H1 (cell line): ENCODE measurements around the gene PIGZ. TPM values are rescaled to one million over a fixed set of nuclear protein-coding genes. Genes with fewer than 3 reads are reported as not detected.

Source experiments
- CTCF ChIA-PET: fragments of 300-600 bp; sonication (Branson Sonifier 250); formaldehyde crosslinking; loops from one replicate; lab custom pipeline; 2021; ENCODE audit not compliant: partially characterized antibody; lab: Charles Lee
- POLR2A ChIA-PET: fragments of 300-600 bp; sonication (Branson Sonifier 250); formaldehyde crosslinking; loops from one replicate; lab custom pipeline; 2021; ENCODE audit warnings: inconsistent platforms; ENCODE audit not compliant: partially characterized antibody; lab: Charles Lee
- DNase-seq, 2 experiments: peaks; one replicate each; pipeline versions ENCODE4 v3.0.0 to v3.0.0-alpha.2; 2010 to 2022; ENCODE audit warnings: low spot score in 2 of 2, low read depth in 1 of 2, mixed read lengths in 1 of 2
- FAIRE-seq: peaks from 2 replicates; lab custom pipeline; 2011; peaks lifted over from hg19 to GRCh38; lab: Jason Lieb, UNC
- H2AFZ ChIP-seq: 2 replicates; pipeline ENCODE4 v1.8.1; 2012; ENCODE audit warnings: low read length, inconsistent platforms
- H2AK5ac ChIP-seq: 2 replicates; pipeline ENCODE4 v1.6.1; 2013; ENCODE audit warnings: low read depth, low read length
- H2BK120ac ChIP-seq: replicated peaks from 2 replicates; pipeline ENCODE3; 2013; ENCODE audit warnings: low read depth, low read length, inconsistent platforms
- H2BK12ac ChIP-seq: 2 replicates; pipeline ENCODE4 v1.6.1; 2013; ENCODE audit warnings: low read depth, low read length
- H2BK15ac ChIP-seq: 2 replicates; pipeline ENCODE4 v1.6.1; 2013; ENCODE audit warnings: low read length
- H2BK20ac ChIP-seq: 2 replicates; pipeline ENCODE4 v1.6.1; 2013; ENCODE audit warnings: low read length
- H2BK5ac ChIP-seq: 2 replicates; pipeline ENCODE4 v1.6.1; 2013; ENCODE audit warnings: low read depth, low read length
- H3K14ac ChIP-seq: 2 replicates; pipeline ENCODE4 v1.6.1; 2013; ENCODE audit warnings: inconsistent platforms; ENCODE audit not compliant: insufficient read length
- H3K18ac ChIP-seq: 2 replicates; pipeline ENCODE4 v1.6.1; 2013; ENCODE audit warnings: low read length; ENCODE audit errors: extremely low read depth
- H3K23ac ChIP-seq: 2 replicates; pipeline ENCODE4 v1.6.1; 2013; ENCODE audit warnings: inconsistent platforms; ENCODE audit not compliant: insufficient read length
- H3K23me2 ChIP-seq: 2 replicates; pipeline ENCODE4 v1.6.1; 2013; ENCODE audit warnings: low read depth, low read length
- H3K27ac ChIP-seq: 2 replicates; pipeline ENCODE4 v1.6.1; 2011; ENCODE audit warnings: low read depth, low read length, inconsistent platforms
- H3K27me3 ChIP-seq, 4 experiments: replicated peaks in 1 of 4; 1 replicate in 1 of 4; 2 replicates in 3 of 4; pipeline versions ENCODE4 v1.6.1 to v1.8.1; 2011 to 2013; ENCODE audit warnings: low read length in 3 of 4, mild to moderate bottlenecking in 3 of 4, inconsistent platforms in 2 of 4, mixed read lengths in 2 of 4, moderate library complexity in 1 of 4; ENCODE audit not compliant: control insufficient read depth in 3 of 4, insufficient read depth in 3 of 4; ENCODE audit errors: extremely low read depth in 1 of 4
- H3K36me3 ChIP-seq, 4 experiments: 2 replicates each; pipeline versions ENCODE4 v1.6.1 to v1.8.1; 2011 to 2013; ENCODE audit warnings: mild to moderate bottlenecking in 4 of 4, low read length in 3 of 4, moderate library complexity in 2 of 4, control low read depth in 1 of 4, inconsistent platforms in 1 of 4; ENCODE audit not compliant: insufficient read depth in 4 of 4, control insufficient read depth in 2 of 4
- H3K4ac ChIP-seq: replicated peaks from 2 replicates; pipeline ENCODE3; 2013; ENCODE audit warnings: low read length, low read depth, mixed read lengths, inconsistent platforms; ENCODE audit not compliant: insufficient read length
- H3K4me1 ChIP-seq, 4 experiments: replicated peaks in 1 of 4; 1 replicate in 1 of 4; 2 replicates in 3 of 4; pipeline versions ENCODE4 v1.6.1 to v1.8.1; 2011 to 2013; ENCODE audit warnings: low read length in 3 of 4, inconsistent platforms in 2 of 4, mixed read lengths in 1 of 4; ENCODE audit not compliant: insufficient read depth in 4 of 4, control insufficient read depth in 3 of 4
- H3K4me2 ChIP-seq, 2 experiments: 2 replicates each; pipeline versions ENCODE4 v1.6.1 to v1.8.1; 2011 to 2013; ENCODE audit warnings: low read depth in 2 of 2, low read length in 2 of 2, control low read depth in 1 of 2, inconsistent platforms in 1 of 2, mild to moderate bottlenecking in 1 of 2; ENCODE audit not compliant: insufficient read depth in 1 of 2
- H3K4me3 ChIP-seq, 4 experiments: fragments of 200-600, 300-600 bp in 1 of 4; sonication (generic), shearing (Covaris generic), sonication (Bioruptor Twin) in 1 of 4; 2 replicates each; pipeline versions ENCODE4 v1.5.1 to v1.8.1; 2011 to 2016; ENCODE audit warnings: low read length in 4 of 4, low read depth in 3 of 4, control low read depth in 2 of 4, inconsistent platforms in 2 of 4, mild to moderate bottlenecking in 2 of 4, mixed read lengths in 1 of 4, moderate library complexity in 1 of 4; ENCODE audit not compliant: insufficient read depth in 2 of 4; ENCODE audit errors: extremely low read depth in 1 of 4
- H3K56ac ChIP-seq: replicated peaks from 2 replicates; pipeline ENCODE3; 2013; ENCODE audit warnings: low read depth, mild to moderate bottlenecking, mixed read lengths, low read length, inconsistent platforms; ENCODE audit not compliant: insufficient read length
- H3K79me1 ChIP-seq: 2 replicates; pipeline ENCODE4 v1.6.1; 2013; ENCODE audit warnings: low read depth, low read length, control low read depth
- H3K79me2 ChIP-seq, 2 experiments: 2 replicates each; pipeline versions ENCODE4 v1.6.1 to v1.8.1; 2012 to 2013; ENCODE audit warnings: low read length in 2 of 2, mild to moderate bottlenecking in 2 of 2, inconsistent platforms in 1 of 2; ENCODE audit not compliant: insufficient read depth in 2 of 2, control insufficient read depth in 1 of 2
- H3K9ac ChIP-seq, 4 experiments: replicated peaks in 1 of 4; 1 replicate in 1 of 4; 2 replicates in 3 of 4; pipeline versions ENCODE4 v1.6.1 to v1.8.1; 2011 to 2013; ENCODE audit warnings: low read depth in 3 of 4, low read length in 3 of 4, control low read depth in 2 of 4, mild to moderate bottlenecking in 2 of 4, moderate library complexity in 2 of 4, inconsistent platforms in 1 of 4; ENCODE audit errors: extremely low read depth in 1 of 4
- H3K9me3 ChIP-seq, 2 experiments: 2 replicates each; pipeline versions ENCODE4 v1.6.1 to v1.8.1; 2012 to 2013; ENCODE audit warnings: mild to moderate bottlenecking in 2 of 2, moderate library complexity in 2 of 2, control low read depth in 1 of 2, inconsistent platforms in 1 of 2, low read depth in 1 of 2, low read length in 1 of 2, mixed read lengths in 1 of 2; ENCODE audit not compliant: insufficient read depth in 2 of 2
- H4K20me1 ChIP-seq, 2 experiments: replicated peaks in 1 of 2; 2 replicates each; pipeline versions ENCODE3 to v1.8.1; 2011 to 2013; ENCODE audit warnings: inconsistent platforms in 2 of 2, low read length in 2 of 2, mild to moderate bottlenecking in 1 of 2; ENCODE audit not compliant: insufficient read depth in 2 of 2, control insufficient read depth in 1 of 2
- H4K5ac ChIP-seq: 2 replicates; pipeline ENCODE4 v1.6.1; 2013; ENCODE audit warnings: low read length, low read depth, mixed read lengths, inconsistent platforms; ENCODE audit not compliant: insufficient read length
- H4K8ac ChIP-seq: 2 replicates; pipeline ENCODE4 v1.8.0; 2013; ENCODE audit warnings: mild to moderate bottlenecking, moderate library complexity, low read length, inconsistent platforms; ENCODE audit not compliant: insufficient read depth; ENCODE audit errors: extremely low read depth
- H4K91ac ChIP-seq: replicated peaks from 2 replicates; pipeline ENCODE3; 2013; ENCODE audit warnings: low read length, mixed read lengths, inconsistent platforms; ENCODE audit not compliant: insufficient read length
- KDM1A ChIP-seq: fragments of 200-600, 300-600 bp; sonication (generic); IDR thresholded peaks from 2 replicates; pipeline ENCODE4 v1.7.1; 2016; ENCODE audit warnings: mild to moderate bottlenecking, low read length, borderline replicate concordance
- POLR2A ChIP-seq, 2 experiments: IDR thresholded peaks; 1 replicate in 1 of 2; 2 replicates in 1 of 2; pipeline ENCODE4 v1.6.1; 2011; ENCODE audit warnings: low read depth in 2 of 2, low read length in 2 of 2, mild to moderate bottlenecking in 2 of 2; ENCODE audit errors: control extremely low read depth in 1 of 2
- RBBP5 ChIP-seq: IDR thresholded peaks from 2 replicates; pipeline ENCODE4 v1.7.1; 2012; ENCODE audit warnings: low read depth, mild to moderate bottlenecking, inconsistent platforms, low read length, moderate library complexity, borderline replicate concordance
- SIRT6 ChIP-seq: IDR thresholded peaks from one replicate; pipeline ENCODE4 v1.7.1; 2012; ENCODE audit warnings: low read length, inconsistent platforms
- WGBS, 2 experiments: shearing (Covaris generic) in 1 of 2; methylation state at CpG; one replicate each; pipeline versions ENCODE4 v1.1.6 to v1.1.7; 2013 to 2015; ENCODE audit warnings: low lambda C conversion rate in 2 of 2, mixed read lengths in 2 of 2, inconsistent platforms in 1 of 2, low coverage in 1 of 2, missing lambda C conversion rate in 1 of 2; ENCODE audit not compliant: insufficient replicate concordance in 2 of 2, insufficient coverage in 1 of 2, insufficient read length in 1 of 2; ENCODE audit errors: extremely low coverage in 1 of 2, missing lambda C conversion rate in 1 of 2; 5-methylcytosine and 5-hydroxymethylcytosine counted together
- polyA plus RNA-seq, 7 experiments: library from polyadenylated mRNA; depleted of rRNA in 3 of 7; stranded (reverse) in 5 of 7; unstranded in 2 of 7; fragments of >200 nt in 5 of 7; fragments of 200-250 nt in 2 of 7; gene quantifications; 1 replicate in 5 of 7; 2 replicates in 1 of 7; 4 replicates in 1 of 7; pipeline versions ENCODE4 v1.2.1 to v1.2.3, GENCODE V29; 2011 to 2013; ENCODE audit warnings: missing spikeins in 2 of 7, mixed read lengths in 2 of 7
- total RNA-seq: library from RNA; stranded (reverse); fragmentation: NEBNext Ultra II Directional; extraction: Animal tissue kit (Norgen Biotek cat#: 25700); gene quantifications from 2 replicates; pipeline ENCODE4 v1.2.1, GENCODE V29; 2021

Gene PIGZ
- total and polyA plus RNA-seq, 2 of the 8 experiments (the other 6 are each of a cell fraction or from before 2014, with no cell fraction given), result 0.32 TPM; not detected in 1

DNA sequence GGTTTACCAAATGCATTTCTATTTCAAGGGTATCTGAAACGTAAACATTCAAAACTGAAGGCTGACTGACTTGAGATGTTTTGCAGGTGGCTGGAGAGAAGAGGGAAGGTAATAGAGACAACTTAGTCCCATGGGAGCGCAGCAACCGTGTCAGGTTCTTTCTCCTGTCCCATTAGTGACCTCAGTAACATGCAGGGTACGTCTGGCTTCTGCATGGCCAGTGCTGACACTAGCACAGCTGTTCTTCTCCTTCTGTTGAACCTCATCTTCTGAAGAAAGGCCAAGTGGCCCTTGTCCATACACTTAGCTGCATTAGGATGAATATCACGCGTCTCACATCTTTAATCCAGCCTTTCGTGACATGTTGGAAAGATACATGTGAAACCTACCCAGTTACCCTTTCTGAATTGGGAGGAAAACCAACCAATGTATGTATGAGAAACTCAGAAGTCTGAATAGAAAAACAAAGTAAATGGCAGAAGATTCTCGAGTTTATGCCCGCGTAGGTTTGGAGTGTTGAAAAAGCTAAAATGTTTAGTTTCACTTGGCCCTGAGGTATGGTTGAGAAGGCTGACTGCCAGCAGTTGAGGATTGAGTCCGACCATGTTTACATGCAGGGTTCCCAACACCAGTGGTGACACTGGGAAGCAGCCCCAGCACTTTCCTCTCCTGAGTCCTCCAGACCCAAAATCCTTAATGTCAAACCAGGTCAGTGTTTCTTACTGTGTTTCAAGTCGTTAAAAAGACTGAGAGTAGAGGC is 36.6 kb downstream of the PIGZ start:
- Histone ChIP-seq H4K8ac (no peak overlapping the region), H3K23me2 (no peaks in the 10 kb centered on the region), H3K23ac (no peak overlapping the region), H3K79me1 (no peaks in the 10 kb centered on the region), H3K4ac (no peak overlapping the region), H2BK5ac (no peak overlapping the region), H2BK15ac (no peak overlapping the region), H2AFZ (no peak overlapping the region), H2AK5ac (no peak overlapping the region), H2BK20ac (no peak overlapping the region), H3K4me2 (no peak overlapping the region), H4K5ac (no peak overlapping the region), H3K27ac (no peak overlapping the region), H3K36me3 (peaks cover 26 to 56% (median 50%) of the 10 kb centered on the region in 4 experiments), H3K4me3 (no peak overlapping the region), H3K14ac (no peak overlapping the region), H2BK120ac (no peak overlapping the region), H2BK12ac (no peak overlapping the region), H3K79me2 (no peaks in the 10 kb centered on the region), H3K9ac (no peak overlapping the region), H4K91ac (no peak overlapping the region), H3K27me3 (no peaks in the 10 kb centered on the region), H3K9me3 (no peaks in the 10 kb centered on the region), H3K4me1 (no peaks in the 10 kb centered on the region), H4K20me1 (peaks cover 0 to 4% of the 10 kb centered on the region in 2 experiments), H3K56ac (no peak overlapping the region), H3K18ac (no peak overlapping the region)
- 95% methylated on average over 12 of the region's 12 CpGs; no CpG with 5 or more reads in 1 of the 2 experiments for WGBS, 2 experiments
- DNase-seq (no peak), FAIRE-seq (no peak)
- ChIA-PET POLR2A (interaction anchor here (0.8 kb wide), 1 partner anchor 64 kb away, joined by 3 read pairs; the partner anchor contains the start of gene SENP5), CTCF (no interaction called here)
- no peak for TF ChIP-seq RBBP5
- no peak for TF ChIP-seq KDM1A
- no peak for TF ChIP-seq POLR2A (IDR thresholded peaks at IDR 0.05; ENCODE audit: control extremely low read depth in 1 of 2, low read depth in 2 of 2, low read length in 2 of 2)
- TF ChIP-seq SIRT6, result no peak
